ENCODE measurements around the gene KCNQ4. TPM values are rescaled to one million over a fixed set of nuclear protein-coding genes. Genes with fewer than 3 reads are reported as not detected.

KCNQ4 gene
- total and polyA plus RNA-seq, 2 of the 8 experiments (the other 6 are each of a cell fraction or from before 2014, with no cell fraction given) = 2.2 to 3.9 TPM

DNA sequence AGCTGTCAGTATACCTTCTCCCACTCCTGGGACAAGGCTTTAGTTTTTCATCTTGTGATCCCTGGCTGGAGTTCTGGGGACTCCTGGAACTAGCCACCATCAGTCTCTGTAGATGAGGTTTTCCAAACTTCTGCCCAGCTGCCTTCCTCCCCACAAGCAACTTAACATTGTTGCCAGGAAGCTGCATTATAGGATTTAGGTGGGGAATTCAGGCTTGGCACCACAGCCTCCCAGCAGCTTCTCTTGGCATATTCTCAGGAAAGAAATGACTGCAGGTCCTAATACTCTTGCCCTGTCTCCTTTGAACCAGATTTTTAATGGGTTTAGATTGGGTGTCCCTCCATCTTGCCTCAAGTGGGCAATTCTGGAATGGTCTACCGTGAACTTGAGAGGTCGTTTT, 18.6 kb upstream of the KCNQ4 start:
- POLR2A ChIA-PET (ENCODE audit: partially characterized antibody) = interaction anchor here (1.0 to 1.3 kb wide), 2 partner anchors 8 to 12 kb away, joined by 3 to 4 read pairs; no protein-coding TSS in a partner anchor

More for the DNA sequence above, 18.6 kb upstream of the KCNQ4 start:
- no peak overlapping the region for H3K4ac ChIP-seq (replicated peaks; ENCODE audit: insufficient read length, low read depth, low read length)
- H2AK5ac ChIP-seq (ENCODE audit: low read depth, low read length) = no peak overlapping the region
- no peak overlapping the region for H3K56ac ChIP-seq (replicated peaks; ENCODE audit: insufficient read length, low read depth, low read length)
- no peak overlapping the region for H3K23ac ChIP-seq (ENCODE audit: insufficient read length)
- H4K91ac ChIP-seq (replicated peaks; ENCODE audit: insufficient read length, low read length) = no peak overlapping the region
- H4K5ac ChIP-seq (ENCODE audit: insufficient read length, low read depth, low read length) = no peak overlapping the region
- H3K79me1 ChIP-seq (ENCODE audit: low read depth, low read length) = no peaks in the 10 kb centered on the region; the same call in 1 of the 2 replicates
- no peaks in the 10 kb centered on the region for H3K4me1 ChIP-seq (replicated peaks in 1 of 4; ENCODE audit: control insufficient read depth in 3 of 4, insufficient read depth in 4 of 4, low read length in 3 of 4)
- peaks cover 3% of the 10 kb centered on the region in 2 experiments for H4K20me1 ChIP-seq (replicated peaks in 1 of 2; ENCODE audit: control insufficient read depth in 1 of 2, insufficient read depth in 2 of 2, low read length in 2 of 2)
- 80% methylated on average over 2 of the region's 2 CpGs; no CpG with 5 or more reads in 1 of the 2 experiments for WGBS, 2 experiments (ENCODE audit: extremely low coverage in 1 of 2, insufficient coverage in 1 of 2, insufficient read length in 1 of 2, insufficient replicate concordance in 2 of 2, low coverage in 1 of 2, low lambda C conversion rate in 2 of 2, missing lambda C conversion rate in 1 of 2)
- H2BK12ac ChIP-seq (ENCODE audit: low read depth, low read length) = no peak overlapping the region
- H3K79me2 ChIP-seq (ENCODE audit: control insufficient read depth in 1 of 2, insufficient read depth in 2 of 2, low read length in 2 of 2) = no peaks in the 10 kb centered on the region
- H3K9me3 ChIP-seq (ENCODE audit: insufficient read depth in 2 of 2, low read depth in 1 of 2, low read length in 1 of 2) = no peaks in the 10 kb centered on the region
- H2BK5ac ChIP-seq (ENCODE audit: low read depth, low read length) = no peak overlapping the region; the same call in 1 of the 2 replicates
- H3K4me2 ChIP-seq (ENCODE audit: insufficient read depth in 1 of 2, low read depth in 2 of 2, low read length in 2 of 2) = no peak overlapping the region
- no peaks in the 10 kb centered on the region for H3K27me3 ChIP-seq (replicated peaks in 1 of 4; ENCODE audit: control insufficient read depth in 3 of 4, extremely low read depth in 1 of 4, insufficient read depth in 3 of 4, low read length in 3 of 4)
- no peak overlapping the region for H3K14ac ChIP-seq (ENCODE audit: insufficient read length)
- CTCF ChIA-PET (ENCODE audit: partially characterized antibody) = interaction anchor here (0.6 to 15.0 kb wide), 10 partner anchors 9 to 295 kb away, joined by 3 to 140 read pairs (median 3); no protein-coding TSS in a partner anchor
- H2BK15ac ChIP-seq (ENCODE audit: low read length) = no peak overlapping the region
- H3K27ac ChIP-seq (ENCODE audit: low read depth, low read length) = no peak overlapping the region
- no peak overlapping the region for H3K9ac ChIP-seq (replicated peaks in 1 of 4; ENCODE audit: extremely low read depth in 1 of 4, low read depth in 3 of 4, low read length in 3 of 4)
- no peak overlapping the region for H2BK20ac ChIP-seq (ENCODE audit: low read length)
- no peak overlapping the region for H4K8ac ChIP-seq (ENCODE audit: extremely low read depth, insufficient read depth, low read length)
- H2AFZ ChIP-seq (ENCODE audit: low read length) = no peak overlapping the region
- DNase-seq (ENCODE audit: low read depth in 1 of 2, low spot score in 2 of 2) (no peak), FAIRE-seq (no peak)
- H3K18ac ChIP-seq (ENCODE audit: extremely low read depth, low read length) = no peak overlapping the region
- H3K23me2 ChIP-seq (ENCODE audit: low read depth, low read length) = no peaks in the 10 kb centered on the region
- peaks cover 26 to 75% (median 56%) of the 10 kb centered on the region in 4 experiments for H3K36me3 ChIP-seq (ENCODE audit: control insufficient read depth in 2 of 4, insufficient read depth in 4 of 4, low read length in 3 of 4)
- TF ChIP-seq, protein P1, sequence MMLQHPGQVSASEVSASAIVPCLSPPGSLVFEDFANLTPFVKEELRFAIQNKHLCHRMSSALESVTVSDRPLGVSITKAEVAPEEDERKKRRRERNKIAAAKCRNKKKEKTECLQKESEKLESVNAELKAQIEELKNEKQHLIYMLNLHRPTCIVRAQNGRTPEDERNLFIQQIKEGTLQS (IDR thresholded peaks at IDR 0.05; ENCODE audit: insufficient read depth, low read depth, low read length) = no peak
- TF ChIP-seq SIRT6 (IDR thresholded peaks at IDR 0.05; ENCODE audit: low read length) (no peak), CREB1 (IDR thresholded peaks at IDR 0.05) (no peak), FOSL1 (IDR thresholded peaks at IDR 0.05; ENCODE audit: insufficient read depth, low read depth, low read length) (no peak), CHD1 (IDR thresholded peaks at IDR 0.05; ENCODE audit: low read depth, low read length) (no peak), BRCA1 (IDR thresholded peaks at IDR 0.05; ENCODE audit: low read depth, low read length) (no peak), RXRA (IDR thresholded peaks at IDR 0.05; ENCODE audit: insufficient read depth, low read depth, low read length) (no peak), SUZ12 (IDR thresholded peaks at IDR 0.05; ENCODE audit: low read length) (no peak), BACH1 (IDR thresholded peaks at IDR 0.05; ENCODE audit: low read length) (no peak), YY1 (IDR thresholded peaks at IDR 0.05; ENCODE audit: low read depth, low read length) (no peak), CTBP2 (IDR thresholded peaks at IDR 0.05; ENCODE audit: borderline replicate concordance, insufficient read depth, insufficient read length, low read length) (no peak)
- no peak overlapping the region for H3K4me3 ChIP-seq (ENCODE audit: extremely low read depth in 1 of 4, insufficient read depth in 2 of 4, low read depth in 3 of 4, low read length in 4 of 4)
- no peak overlapping the region for H2BK120ac ChIP-seq (replicated peaks; ENCODE audit: low read depth, low read length)
